MCF 10A (cell line): ENCODE data around the gene CDKN1A. TPM values are rescaled to one million over a fixed set of nuclear protein-coding genes. Genes with fewer than 3 reads are reported as not detected.

ENCODE experiments used
- BruUV-seq: library from RNA; stranded (reverse); fragments of 400-500 nt; replicated peaks from 2 replicates; lab custom pipeline; 2021; lab: Mats Ljungman, UMichigan
- CTCF ChIA-PET: fragments of 300-600 bp; sonication (Branson Sonifier 250); formaldehyde crosslinking; extraction: SDS; loops from one replicate; lab custom pipeline; 2021; ENCODE audit warnings: antibody characterized with exemption, inconsistent platforms; lab: Yijun Ruan, JAX
- POLR2A ChIA-PET: fragments of 300-600, 350-650 bp; sonication (Branson Sonifier 250); formaldehyde crosslinking; extraction: SDS; loops from one replicate; lab custom pipeline; 2020; ENCODE audit warnings: antibody characterized with exemption, inconsistent platforms; lab: Yijun Ruan, JAX
- DNase-seq: peaks from one replicate; pipeline ENCODE4 v3.0.0-alpha.2; 2018; ENCODE audit not compliant: unreplicated experiment
- H3K27ac Mint-ChIP-seq: one replicate; pipeline ENCODE4 v1.8.0; 2022; ENCODE audit warnings: mild to moderate bottlenecking, low read depth, mixed read lengths; ENCODE audit not compliant: unreplicated experiment
- H3K27me3 Mint-ChIP-seq: one replicate; pipeline ENCODE4 v1.8.0; 2022; ENCODE audit warnings: mixed read lengths; ENCODE audit not compliant: insufficient read depth, unreplicated experiment
- H3K36me3 Mint-ChIP-seq: one replicate; pipeline ENCODE4 v1.8.0; 2022; ENCODE audit warnings: mild to moderate bottlenecking, moderate library complexity, mixed read lengths; ENCODE audit not compliant: insufficient read depth, unreplicated experiment
- H3K4me1 Mint-ChIP-seq: one replicate; pipeline ENCODE4 v1.8.0; 2022; ENCODE audit warnings: mixed read lengths; ENCODE audit not compliant: insufficient read depth, unreplicated experiment
- H3K4me3 Mint-ChIP-seq: one replicate; pipeline ENCODE4 v1.8.0; 2022; ENCODE audit warnings: mild to moderate bottlenecking, moderate library complexity, mixed read lengths; ENCODE audit not compliant: unreplicated experiment
- H3K9me3 Mint-ChIP-seq: one replicate; pipeline ENCODE4 v1.8.0; 2022; ENCODE audit warnings: mixed read lengths; ENCODE audit not compliant: unreplicated experiment
- intact Hi-C: fragments of 100-400 bp; cut with micrococcal nuclease; formaldehyde crosslinking; loops from 2 replicates; pipeline ENCODE4 v1.14.1; 2022
- total RNA-seq: library from RNA; stranded (reverse); gene quantifications from 2 replicates; pipeline ENCODE4 v1.2.3, GENCODE V29; 2022
- TF ChIP-seq, protein P1 (sequence below): fragments of 200-600 bp; IDR thresholded peaks from one replicate; pipeline ENCODE4 v1.8.0; 2022; ENCODE audit warnings: antibody characterized with exemption, mild to moderate bottlenecking; ENCODE audit not compliant: unreplicated experiment

CDKN1A gene
- total RNA-seq, 1 experiment from 2014 or later = 407 TPM

DNA sequence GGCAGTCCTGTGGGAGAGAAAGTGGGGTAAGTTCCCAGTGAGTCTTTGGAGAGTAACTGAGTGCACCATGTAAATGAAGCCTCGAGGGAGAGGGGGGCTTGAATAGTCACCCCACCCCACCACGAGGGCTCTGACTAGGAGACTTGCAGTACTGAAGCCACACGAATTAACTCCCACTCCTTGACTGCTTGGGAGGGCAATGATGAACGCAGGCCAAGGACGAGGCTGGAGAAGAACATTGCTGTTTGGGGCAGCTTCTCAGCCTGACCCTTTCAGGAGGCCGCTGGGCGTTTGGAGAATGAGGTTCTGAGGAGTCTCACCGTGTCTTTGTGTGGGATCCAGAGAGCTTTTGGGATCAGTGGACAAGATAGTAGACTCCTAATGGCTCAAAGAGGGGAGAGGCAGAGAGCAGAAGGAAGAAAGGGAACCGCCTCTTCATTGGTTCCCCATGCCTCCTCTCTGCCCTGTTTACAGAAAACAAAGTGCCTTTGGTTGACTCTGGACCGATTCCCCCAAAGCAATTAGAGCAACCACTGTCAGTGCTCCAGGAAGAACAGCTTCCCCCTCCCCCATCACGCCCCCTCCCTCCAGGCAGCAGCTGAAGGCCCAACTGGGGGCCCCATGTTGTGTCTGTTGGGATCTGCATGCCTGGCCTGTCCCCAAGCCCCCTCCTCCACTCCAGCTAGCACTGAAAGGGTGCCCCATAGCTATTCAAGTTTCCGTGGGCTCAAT is 41.7 kb upstream of the CDKN1A start:
- no peak for DNase-seq
- Mint-ChIP-seq H3K4me1 (peaks cover 6% of the 10 kb centered on the region), H3K27ac (no peak overlapping the region), H3K4me3 (no peak overlapping the region), H3K36me3 (no peaks in the 10 kb centered on the region), H3K9me3 (no peaks in the 10 kb centered on the region), H3K27me3 (no peaks in the 10 kb centered on the region)
- ChIA-PET CTCF (interaction anchor here (0.6 to 1.3 kb wide), 2 partner anchors 11 kb away, joined by 4 to 5 read pairs; no protein-coding TSS in a partner anchor), POLR2A (interaction anchor here (0.5 to 0.9 kb wide), 3 partner anchors 43 to 59 kb away, joined by 3 to 4 read pairs (median 4); no protein-coding TSS in a partner anchor)
- BruUV-seq = no TSS peak
- intact Hi-C loops = no loop called here
- TF ChIP-seq, protein P1, sequence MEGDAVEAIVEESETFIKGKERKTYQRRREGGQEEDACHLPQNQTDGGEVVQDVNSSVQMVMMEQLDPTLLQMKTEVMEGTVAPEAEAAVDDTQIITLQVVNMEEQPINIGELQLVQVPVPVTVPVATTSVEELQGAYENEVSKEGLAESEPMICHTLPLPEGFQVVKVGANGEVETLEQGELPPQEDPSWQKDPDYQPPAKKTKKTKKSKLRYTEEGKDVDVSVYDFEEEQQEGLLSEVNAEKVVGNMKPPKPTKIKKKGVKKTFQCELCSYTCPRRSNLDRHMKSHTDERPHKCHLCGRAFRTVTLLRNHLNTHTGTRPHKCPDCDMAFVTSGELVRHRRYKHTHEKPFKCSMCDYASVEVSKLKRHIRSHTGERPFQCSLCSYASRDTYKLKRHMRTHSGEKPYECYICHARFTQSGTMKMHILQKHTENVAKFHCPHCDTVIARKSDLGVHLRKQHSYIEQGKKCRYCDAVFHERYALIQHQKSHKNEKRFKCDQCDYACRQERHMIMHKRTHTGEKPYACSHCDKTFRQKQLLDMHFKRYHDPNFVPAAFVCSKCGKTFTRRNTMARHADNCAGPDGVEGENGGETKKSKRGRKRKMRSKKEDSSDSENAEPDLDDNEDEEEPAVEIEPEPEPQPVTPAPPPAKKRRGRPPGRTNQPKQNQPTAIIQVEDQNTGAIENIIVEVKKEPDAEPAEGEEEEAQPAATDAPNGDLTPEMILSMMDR = no peak

DNA sequence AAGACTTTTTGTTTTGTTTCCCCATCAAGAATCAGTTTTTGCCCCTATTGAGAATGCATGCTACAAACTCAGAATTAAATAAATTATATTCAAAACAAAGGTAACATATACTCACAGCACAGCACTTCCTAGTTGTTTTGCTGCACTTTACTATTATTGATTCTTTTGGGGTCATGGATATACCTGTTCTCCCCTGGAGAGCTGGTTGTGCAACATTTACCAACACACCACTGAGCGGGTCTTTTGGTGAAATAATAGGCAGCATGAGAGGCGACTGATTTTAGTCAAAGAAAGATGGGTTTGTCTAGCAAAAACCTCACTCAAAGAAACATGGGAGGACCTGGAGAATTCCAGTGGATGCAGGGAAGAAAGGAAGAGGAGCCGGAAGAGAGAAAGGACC is 39.9 kb upstream of the CDKN1A start:
- Mint-ChIP-seq H3K4me3 (no peak overlapping the region), H3K27ac (no peak overlapping the region), H3K9me3 (no peaks in the 10 kb centered on the region), H3K4me1 (peaks cover 11% of the 10 kb centered on the region), H3K27me3 (no peaks in the 10 kb centered on the region), H3K36me3 (no peaks in the 10 kb centered on the region)
- ChIA-PET CTCF (no interaction called here), POLR2A (no interaction called here)
- DNase-seq = no peak
- no TSS peak for BruUV-seq
- intact Hi-C loops = no loop called here
- TF ChIP-seq, protein P1 = no peak

DNA sequence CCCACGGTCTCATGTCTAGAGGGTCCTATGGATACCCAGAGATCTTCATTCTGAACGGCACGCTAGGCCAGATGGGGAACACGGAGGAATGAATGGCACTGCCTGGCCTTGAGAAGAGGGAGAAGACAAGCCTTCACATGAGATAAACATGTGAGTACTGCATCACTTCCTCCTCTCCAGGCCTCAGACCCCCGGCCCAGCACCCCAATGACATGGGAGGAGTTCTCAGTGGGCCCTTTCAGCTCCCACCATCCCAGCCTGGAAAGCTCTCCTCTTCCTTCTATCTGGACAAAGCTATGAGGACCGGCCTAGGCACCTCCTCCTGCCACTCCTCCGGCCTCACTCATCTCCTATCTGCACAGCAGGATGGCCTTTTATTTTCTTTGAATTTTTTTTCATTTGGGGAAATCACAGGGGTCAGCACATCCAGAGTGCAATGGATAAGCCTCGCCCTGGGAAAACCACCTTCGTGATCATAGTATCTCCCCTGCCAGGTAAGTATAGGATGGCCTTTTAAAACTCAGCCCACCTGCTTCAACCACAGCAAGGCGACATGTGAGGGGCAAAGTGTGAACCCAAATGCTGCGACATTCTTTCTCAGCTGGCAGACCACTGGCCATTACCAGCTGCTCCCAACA is 39.2 kb upstream of the CDKN1A start:
- Mint-ChIP-seq H3K27me3 (no peaks in the 10 kb centered on the region), H3K4me3 (no peak overlapping the region), H3K4me1 (peaks cover 11% of the 10 kb centered on the region), H3K27ac (no peak overlapping the region), H3K36me3 (no peaks in the 10 kb centered on the region), H3K9me3 (no peaks in the 10 kb centered on the region)
- intact Hi-C loops = no loop called here
- TF ChIP-seq, protein P1 = no peak
- BruUV-seq = no TSS peak
- ChIA-PET POLR2A (interaction anchor here (7.0 kb wide), 1 partner anchor 39 kb away, joined by 144 read pairs; the partner anchor contains the start of gene CDKN1A), CTCF (interaction anchor here (0.6 to 1.0 kb wide), 2 partner anchors 10 to 114 kb away, joined by 3 to 4 read pairs; no protein-coding TSS in a partner anchor)
- no peak for DNase-seq

DNA sequence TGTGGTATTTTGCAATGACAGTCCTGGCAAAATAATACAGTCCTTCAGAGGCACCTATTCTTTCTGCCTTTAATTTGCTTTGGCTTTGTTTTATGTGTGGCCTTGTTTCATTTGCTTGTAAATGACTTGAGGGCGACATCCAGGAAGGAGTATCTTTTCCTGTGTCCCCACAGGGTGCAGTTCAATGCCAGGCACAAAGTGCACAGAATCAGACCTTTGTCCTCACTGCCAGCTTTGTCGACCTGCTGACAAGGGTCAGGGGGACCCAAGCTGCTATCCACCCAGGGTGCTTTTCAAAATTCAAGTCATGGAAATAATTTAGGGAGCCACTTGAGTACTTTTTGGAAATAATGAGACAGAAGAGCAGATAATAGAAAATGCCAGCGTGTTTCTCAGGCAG is 37.0 kb upstream of the CDKN1A start:
- Mint-ChIP-seq H3K4me3 (no peak overlapping the region), H3K4me1 (peaks cover 14% of the 10 kb centered on the region), H3K27me3 (no peaks in the 10 kb centered on the region), H3K27ac (no peak overlapping the region), H3K9me3 (no peaks in the 10 kb centered on the region), H3K36me3 (no peaks in the 10 kb centered on the region)
- DNase-seq = no peak
- TF ChIP-seq, protein P1 = no peak
- ChIA-PET POLR2A (interaction anchor here (0.6 to 7.0 kb wide), 6 partner anchors 8 to 46 kb away, joined by 3 to 144 read pairs (median 6); partner anchors contain the start of gene CDKN1A), CTCF (interaction anchor here (0.6 to 1.1 kb wide), 3 partner anchors 36 to 112 kb away, joined by 3 to 4 read pairs (median 3); partner anchors contain the start of gene CDKN1A)
- no TSS peak for BruUV-seq
- intact Hi-C loops = no loop called here
